Raji (cell line): ENCODE results near the gene GON4L.
A peak's percentile ranks its signal among the peaks of the same experiment; 100 is the strongest.

ENCODE experiments used
- POLR2A ChIP-seq: IDR thresholded peaks from 2 replicates; pipeline ENCODE4 v1.6.1; 2011; ENCODE audit warnings: low read depth, low read length, control low read depth; ENCODE audit not compliant: insufficient read depth

GON4L gene

DNA sequence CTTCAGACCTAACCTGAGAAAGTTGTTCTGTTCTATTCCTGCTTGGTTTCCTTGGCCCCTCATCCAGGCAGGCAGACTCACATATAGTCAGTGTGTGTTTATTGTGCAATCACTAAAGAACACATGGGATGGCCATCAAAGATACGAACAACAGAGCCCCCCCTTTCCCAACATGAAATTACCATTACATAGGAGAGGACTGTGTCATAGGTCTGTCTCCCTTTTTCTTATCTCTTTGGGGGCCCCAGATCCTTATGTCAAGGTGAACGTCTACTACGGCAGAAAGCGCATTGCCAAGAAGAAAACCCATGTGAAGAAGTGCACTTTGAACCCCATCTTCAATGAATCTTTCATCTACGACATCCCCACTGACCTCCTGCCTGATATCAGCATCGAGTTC is 23.9 kb upstream of the GON4L start:
- no peak for TF ChIP-seq POLR2A

GRCh38 chr1:155880251-155880650 is 23.2 kb upstream of the GON4L start:
- no peak for TF ChIP-seq POLR2A

GRCh38 chr1:155877945-155878344 is 20.9 kb upstream of the GON4L start:
- TF ChIP-seq POLR2A = no peak

- no peak for TF ChIP-seq POLR2A
Measured at GRCh38 chr1:155873860-155874259, 16.8 kb upstream of the GON4L start.

GRCh38 chr1:155872527-155872926 is 15.5 kb upstream of the GON4L start:
- TF ChIP-seq POLR2A = no peak

GRCh38 chr1:155871390-155871789 is 14.4 kb upstream of the GON4L start:
- TF ChIP-seq POLR2A = no peak

DNA sequence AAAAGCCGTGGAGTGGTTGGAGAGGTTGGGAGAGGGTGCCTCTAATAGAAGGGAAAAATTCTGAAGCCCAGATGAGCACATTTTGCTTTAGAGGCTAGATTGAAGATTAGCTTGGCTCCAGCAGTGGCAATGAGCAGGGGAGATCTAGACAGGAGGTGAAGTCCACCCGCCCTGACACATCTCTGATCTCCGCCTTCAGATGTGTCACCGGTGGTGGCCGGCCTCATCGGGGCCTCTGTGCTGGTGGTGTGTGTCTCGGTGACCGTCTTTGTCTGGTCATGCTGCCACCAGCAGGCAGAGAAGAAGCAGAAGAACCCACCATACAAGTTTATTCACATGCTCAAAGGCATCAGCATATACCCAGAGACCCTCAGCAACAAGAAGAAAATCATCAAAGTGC is 10.8 kb upstream of the GON4L start:
- TF ChIP-seq POLR2A = no peak

DNA sequence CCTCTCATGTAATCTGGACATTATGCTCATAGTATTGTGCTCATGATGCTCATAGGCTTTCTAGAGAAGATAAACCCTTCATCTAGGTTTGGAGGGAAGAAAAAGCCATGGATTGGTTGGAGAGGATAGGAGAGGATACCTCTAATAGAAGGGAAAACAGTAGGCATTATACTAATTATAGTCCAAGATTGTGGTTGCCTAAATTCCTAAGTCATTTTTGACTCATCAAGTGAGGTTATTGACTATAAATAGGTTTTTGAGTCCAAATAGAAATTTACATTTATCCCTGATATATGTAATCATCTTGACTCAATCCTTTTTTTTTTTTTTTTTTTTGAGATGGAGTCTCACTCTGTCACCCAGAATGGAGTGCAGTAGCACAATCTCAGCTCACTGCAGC is 7.4 kb upstream of the GON4L start:
- TF ChIP-seq POLR2A = no peak

GRCh38 chr1:155861896-155862295 is 4.9 kb upstream of the GON4L start:
- no peak for TF ChIP-seq POLR2A

GRCh38 chr1:155860970-155861510 is 4.0 kb upstream of the GON4L start:
- TF ChIP-seq POLR2A = no peak

DNA sequence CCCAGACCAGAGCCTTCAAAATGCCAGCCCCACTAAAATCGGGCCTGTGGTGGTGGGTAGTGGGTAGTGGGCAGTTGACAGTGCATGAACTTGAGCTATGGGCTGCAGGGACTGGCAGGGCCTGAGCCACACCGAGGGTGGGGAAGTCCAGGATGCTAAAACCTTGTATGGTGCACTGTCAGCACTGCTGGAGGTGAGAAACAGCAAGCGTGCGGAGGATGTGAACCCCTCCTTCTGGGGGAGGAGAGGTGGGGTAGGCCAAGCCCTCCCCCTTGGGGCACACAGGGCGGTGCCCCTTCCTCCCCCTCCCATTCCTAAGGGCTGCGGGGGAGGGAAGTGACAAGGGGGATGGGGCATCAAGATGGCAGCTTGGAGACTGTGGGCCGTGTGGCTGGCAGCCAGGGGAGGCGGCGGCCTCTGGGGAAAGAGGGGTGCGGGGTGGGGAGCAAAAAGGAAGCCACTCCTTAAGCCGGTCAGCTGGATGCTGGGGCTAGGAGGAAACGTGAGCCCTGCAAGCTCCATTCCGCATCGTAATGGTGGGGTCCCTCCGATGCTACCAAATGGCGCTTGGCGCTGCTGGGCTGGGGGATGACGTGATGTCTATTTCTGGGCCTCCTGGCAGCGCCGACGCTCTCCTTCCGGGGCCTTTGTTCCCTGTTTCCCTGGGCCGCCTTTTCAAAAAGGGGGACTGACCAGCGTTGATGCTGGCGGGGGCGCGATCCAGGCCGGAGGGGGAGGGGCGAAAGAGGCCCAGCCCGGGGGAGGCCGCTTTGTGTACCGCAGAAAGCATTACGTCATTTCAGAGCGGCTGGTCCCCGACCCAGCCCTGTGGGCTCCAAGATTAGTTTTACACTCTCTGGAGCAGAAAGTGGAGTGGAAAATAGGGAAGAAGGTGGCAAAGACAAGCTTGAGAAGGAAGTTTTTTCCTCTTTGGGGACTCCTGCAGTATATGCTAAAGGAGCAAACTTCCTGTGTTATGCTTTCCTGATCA is 3.2 kb upstream of the GON4L start:
- TF ChIP-seq POLR2A = peak; percentile 26; the same call in 1 of the 2 replicates

DNA sequence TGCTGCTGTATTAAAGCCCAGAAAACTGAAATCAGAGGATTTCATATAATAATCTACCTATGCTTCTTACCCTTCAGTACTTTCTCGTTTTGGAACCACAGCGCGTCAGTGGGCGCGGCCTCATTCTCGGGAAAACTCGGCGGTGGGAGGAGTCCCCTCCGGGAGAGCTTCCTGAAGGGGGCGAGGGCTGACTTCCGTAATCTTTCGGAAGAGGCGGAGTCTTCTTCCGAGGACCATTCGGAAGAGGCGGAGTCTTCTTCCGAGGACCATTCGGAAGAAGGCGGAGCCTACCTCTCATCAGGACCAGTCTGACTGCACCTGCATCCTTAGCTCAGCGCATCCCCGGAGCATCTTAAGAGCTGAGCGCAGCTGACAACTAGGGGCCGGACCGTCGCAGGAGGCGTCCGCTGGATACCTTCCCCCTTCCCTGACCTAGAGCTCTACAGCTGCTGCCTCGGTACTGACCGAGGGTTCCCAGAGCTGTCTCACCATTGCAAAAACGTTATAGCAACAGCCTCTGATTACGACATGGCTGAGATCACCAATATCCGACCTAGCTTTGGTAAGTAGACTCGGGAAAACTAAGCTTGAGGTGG is 2.3 kb upstream of the GON4L start, which contains the start of gene SYT11:
Gene SYT11 (plus strand): TSS at position 334 of the 596 bp plus-strand sequence. CDS start 195 bp downstream, at position 529.
- peak; percentile 73 for TF ChIP-seq POLR2A

- TF ChIP-seq POLR2A = no peak
Measured at GRCh38 chr1:155858800-155859233, 1.8 kb upstream of the GON4L start.

DNA sequence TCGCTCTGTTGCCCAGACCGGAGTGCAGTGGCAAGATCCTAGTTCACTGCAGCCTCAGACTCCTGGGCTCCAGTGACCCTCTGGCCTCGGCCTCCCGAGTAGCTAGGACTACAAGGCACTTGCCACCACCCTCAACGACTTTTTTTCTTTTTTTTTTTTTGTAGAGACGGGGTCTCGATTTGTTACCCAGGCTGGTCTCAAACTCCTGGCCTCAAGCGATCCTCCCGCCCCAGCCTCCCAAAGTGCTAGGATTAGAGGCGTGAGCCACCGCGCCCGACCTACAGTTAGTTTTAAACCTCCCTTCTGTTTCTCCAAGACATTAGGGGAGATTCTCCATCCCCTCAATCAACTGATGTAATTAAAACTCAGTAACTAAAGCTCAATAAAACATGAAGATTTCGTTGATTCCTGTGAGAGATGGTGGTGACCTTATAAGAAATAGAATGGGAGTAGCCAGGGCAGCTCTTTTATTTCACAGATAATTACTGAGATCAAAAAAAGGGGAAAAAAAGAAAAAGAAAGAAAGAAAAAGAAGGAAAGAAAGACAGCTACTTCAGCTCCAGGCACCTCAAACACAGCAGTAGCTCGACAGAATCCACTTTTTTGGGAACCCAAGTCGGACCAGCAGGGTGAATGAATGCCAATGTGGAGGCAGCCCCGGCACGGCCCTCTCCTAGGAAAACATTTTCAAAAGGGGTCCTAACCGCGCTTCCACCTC is 598 bp downstream of the GON4L start:
- TF ChIP-seq POLR2A = no peak

DNA sequence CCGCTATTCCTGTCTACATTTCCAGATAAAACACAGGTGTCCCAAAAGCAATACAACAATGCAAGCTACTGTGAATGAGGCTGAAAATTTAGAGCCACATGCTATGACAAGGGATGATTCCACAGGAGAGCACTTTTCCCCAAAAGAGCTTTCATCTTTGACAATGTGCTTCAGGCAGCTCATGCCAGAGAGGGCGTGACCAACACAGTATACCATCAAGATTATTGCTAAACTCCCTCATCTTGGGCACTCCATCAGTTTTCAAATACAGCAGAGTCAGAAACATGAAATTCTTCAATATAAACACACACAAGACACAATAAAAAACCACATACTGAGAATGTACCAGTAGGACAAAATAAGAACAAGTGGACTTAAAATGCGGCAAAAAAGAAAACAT is 6.7 kb downstream of the GON4L start:
- no peak for TF ChIP-seq POLR2A
